Stimulated activated CD8-positive, alpha-beta memory T cell treated with anti-CD3 and anti-CD28 coated beads, Interleukin-2, amount 100 ng/mL, for 48 hours (primary cell): ENCODE data around the gene HDDC2.

Experiments used
- DNase-seq, 2 donors: peaks; one replicate each; pipeline ENCODE4 v3.0.0-alpha.2; 2020; ENCODE audit warnings: low read depth in 2 of 2

Gene HDDC2

DNA sequence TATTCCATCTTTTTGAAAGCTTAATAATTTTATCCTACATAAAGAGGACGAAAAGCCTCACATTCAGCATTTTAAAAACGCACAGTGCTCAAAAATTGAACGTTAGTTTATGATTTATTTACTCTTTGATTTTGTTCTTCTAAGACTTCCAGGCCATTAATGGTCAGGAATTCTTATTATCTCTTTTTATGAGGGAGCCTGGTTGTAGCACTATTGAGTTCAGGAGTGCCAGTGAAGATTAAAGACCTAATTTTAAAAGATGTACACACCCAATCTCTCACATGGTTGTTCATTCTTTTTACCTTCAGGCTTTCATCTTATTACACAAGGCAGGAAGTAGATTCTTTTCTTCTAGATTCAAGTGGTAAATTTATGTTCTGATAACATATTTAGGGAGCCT is 68.6 kb downstream of the HDDC2 start:
- no peak for DNase-seq

DNA sequence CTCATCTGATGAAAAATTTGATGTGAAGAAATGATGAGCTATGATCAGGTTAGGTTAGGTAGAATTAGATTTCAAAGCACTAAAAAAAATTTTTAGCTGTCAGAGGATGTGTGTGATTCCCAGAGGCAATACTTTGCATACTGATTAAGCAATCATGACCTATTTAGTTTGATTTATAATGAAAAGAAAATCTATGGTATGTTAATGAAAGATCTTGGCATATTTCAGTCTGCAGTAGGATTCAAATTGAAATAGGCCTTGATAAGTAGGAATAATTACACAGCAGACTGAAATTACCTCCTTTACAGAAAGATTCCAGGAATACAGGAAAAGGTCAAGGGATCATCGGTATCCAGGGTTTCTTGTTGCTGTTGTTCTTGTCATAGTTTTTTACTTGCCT is 69.3 kb downstream of the HDDC2 start:
- no peak for DNase-seq

DNA sequence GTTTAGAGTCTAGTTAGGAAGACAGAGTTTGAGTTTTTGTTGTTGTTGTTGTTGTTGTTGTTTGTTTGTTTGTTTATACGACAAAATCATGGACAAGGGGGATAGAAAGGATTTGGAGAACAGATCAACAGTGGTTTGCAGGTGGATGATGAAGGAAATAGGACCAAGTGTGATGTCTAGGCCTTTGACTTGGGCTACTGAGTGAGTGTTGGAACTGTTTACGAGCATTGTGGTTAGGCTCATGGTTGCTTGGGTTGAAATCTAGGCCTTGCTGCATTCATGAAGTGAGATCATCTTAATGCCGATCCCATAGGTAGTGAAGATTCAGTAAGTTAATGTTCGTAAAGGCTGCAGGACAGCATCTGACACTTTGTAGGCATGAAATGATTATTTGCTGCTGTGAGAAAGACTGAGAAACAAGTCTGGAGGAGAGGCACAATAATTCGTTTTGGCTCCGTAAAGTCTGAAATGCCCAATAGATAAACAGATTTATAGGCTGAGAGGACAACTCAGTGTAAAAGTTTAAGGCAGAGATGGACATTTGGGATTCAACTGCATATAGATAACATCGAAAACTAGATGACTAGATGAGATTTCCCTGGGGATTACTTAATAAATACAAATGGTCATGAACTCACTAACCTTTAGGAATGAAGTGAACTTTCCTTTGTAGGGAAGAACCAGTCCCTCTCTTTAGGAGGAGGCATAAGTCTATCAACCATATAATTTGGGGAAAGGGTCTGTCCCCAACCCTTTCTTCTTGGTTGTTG is 70.0 kb downstream of the HDDC2 start:
- DNase-seq: no peak

GRCh38 chr6:125231133-125231532 is 70.6 kb downstream of the HDDC2 start:
- DNase-seq: no peak

- no peak for DNase-seq
Measured at GRCh38 chr6:125230674-125231073, 71.1 kb downstream of the HDDC2 start.

GRCh38 chr6:125228981-125229479 is 72.7 kb downstream of the HDDC2 start:
- no peak for DNase-seq

DNA sequence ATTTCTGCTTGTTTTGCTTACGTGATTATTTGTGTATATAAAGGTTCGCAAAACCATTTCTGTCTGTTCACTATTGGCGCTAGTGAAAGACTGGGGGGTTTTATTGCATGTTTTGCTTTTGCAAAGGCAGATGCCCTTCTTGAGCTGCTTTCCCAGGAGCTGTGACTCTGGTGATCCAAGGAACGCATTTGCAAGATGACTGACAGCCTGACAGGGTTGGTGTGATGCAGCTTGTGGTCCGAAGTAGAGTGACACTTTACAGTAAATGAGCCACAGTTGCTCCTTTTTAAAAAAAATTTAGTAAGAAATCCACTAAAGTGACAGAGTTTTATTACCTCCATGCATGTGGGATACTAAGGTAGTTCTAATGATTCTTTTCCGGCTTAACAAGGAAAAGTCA is 74.5 kb downstream of the HDDC2 start:
- DNase-seq: no peak
